GM12878 (cell line): ENCODE results near the gene ZNF226. TPM values are rescaled to one million over a fixed set of nuclear protein-coding genes. Genes with fewer than 3 reads are reported as not detected.
A peak's percentile ranks its signal among the peaks of the same experiment; 100 is the strongest.

Source experiments
- ATF7 ChIP-seq: fragments of 450-650 bp; IDR thresholded peaks from 2 replicates; pipeline ENCODE4 v1.6.1; 2016; ENCODE audit warnings: low read depth, mild to moderate bottlenecking
- E4F1 ChIP-seq: fragments of 450-650 bp; IDR thresholded peaks from 2 replicates; pipeline ENCODE4 v1.6.1; 2018; ENCODE audit warnings: borderline replicate concordance, mild to moderate bottlenecking; ENCODE audit not compliant: partially characterized antibody
- FOS ChIP-seq: IDR thresholded peaks from 3 replicates; pipeline ENCODE4 v1.6.1; 2011; ENCODE audit warnings: borderline replicate concordance; ENCODE audit not compliant: insufficient read length; ENCODE audit errors: extremely low read depth
- KDM1A ChIP-seq: fragments of 200-600 bp; sonication (generic); IDR thresholded peaks from 2 replicates; pipeline ENCODE4 v1.6.1; 2016; ENCODE audit warnings: borderline replicate concordance
- LARP7 ChIP-seq: fragments of 450-650 bp; IDR thresholded peaks from 2 replicates; pipeline ENCODE4 v1.6.1; 2017; ENCODE audit warnings: mild to moderate bottlenecking
- MEF2B ChIP-seq: fragments of 450-650 bp; IDR thresholded peaks from 2 replicates; pipeline ENCODE4 v1.6.1; 2018; ENCODE audit warnings: mild to moderate bottlenecking, moderate library complexity; ENCODE audit not compliant: partially characterized antibody, poor library complexity, severe bottlenecking
- MTA3 ChIP-seq: IDR thresholded peaks from 2 replicates; pipeline ENCODE4 v1.6.1; 2012; ENCODE audit warnings: low read length, inconsistent platforms, borderline replicate concordance
- NFYA ChIP-seq: IDR thresholded peaks from 2 replicates; pipeline ENCODE4 v1.6.1; 2011; ENCODE audit warnings: low read depth, mild to moderate bottlenecking, low read length, improper control_type of control experiment, borderline replicate concordance
- NR2C1 ChIP-seq: fragments of 450-650 bp; IDR thresholded peaks from 2 replicates; pipeline ENCODE4 v1.6.1; 2017; ENCODE audit warnings: antibody characterized with exemption, mild to moderate bottlenecking, moderate library complexity
- PML ChIP-seq: IDR thresholded peaks from 2 replicates; pipeline ENCODE4 v1.6.1; 2012; ENCODE audit warnings: low read length, inconsistent platforms
- POLR2A ChIP-seq: IDR thresholded peaks from 2 replicates; pipeline ENCODE4 v1.6.1; 2011; ENCODE audit warnings: low read depth, mild to moderate bottlenecking, low read length
- POLR2AphosphoS2 ChIP-seq: IDR thresholded peaks from 2 replicates; pipeline ENCODE4 v1.6.1; 2011; ENCODE audit warnings: low read depth, mild to moderate bottlenecking, low read length, improper control_type of control experiment, moderate library complexity
- POLR2AphosphoS5 ChIP-seq: IDR thresholded peaks from 2 replicates; pipeline ENCODE4 v1.6.1; 2011; ENCODE audit warnings: mild to moderate bottlenecking, low read length, inconsistent platforms
- RBBP5 ChIP-seq: fragments of 200-600 bp; sonication (generic); conservative IDR thresholded peaks from 2 replicates; pipeline ENCODE4 v1.6.1; 2016
- SMARCA5 ChIP-seq: fragments of 450-650 bp; IDR thresholded peaks from 2 replicates; pipeline ENCODE4 v1.6.1; 2017; ENCODE audit warnings: mild to moderate bottlenecking
- STAT1 ChIP-seq: fragments of 450-650 bp; conservative IDR thresholded peaks from 2 replicates; pipeline ENCODE4 v1.6.1; 2014; ENCODE audit warnings: antibody characterized with exemption, mild to moderate bottlenecking
- STAT3 ChIP-seq: IDR thresholded peaks from 2 replicates; pipeline ENCODE4 v1.6.1; 2011; ENCODE audit warnings: low read depth, low read length, improper control_type of control experiment
- USF1 ChIP-seq: IDR thresholded peaks from 2 replicates; pipeline ENCODE4 v1.6.1; 2011; ENCODE audit warnings: borderline replicate concordance, low read depth, mild to moderate bottlenecking, moderate library complexity, mixed read lengths, low read length; ENCODE audit not compliant: insufficient read depth; ENCODE audit errors: extremely low read length
- polyA plus RNA-seq, 11 experiments: library from polyadenylated mRNA; depleted of rRNA in 4 of 11; unstranded in 6 of 11; stranded (reverse) in 5 of 11; fragments of >200 nt; fragmentation: Nextera tagmentation in 4 of 11; fragmentation: Illumina TruSeq in 1 of 11; extraction: Ambion mirVana in 4 of 11; extraction: Trizol in 1 of 11; gene quantifications; 1 replicate in 1 of 11; 2 replicates in 10 of 11; pipeline versions ENCODE4 v1.2.1 to v1.2.3, GENCODE V29; 2011 to 2016; ENCODE audit warnings: inconsistent platforms in 2 of 11, missing spikeins in 2 of 11, low read depth in 1 of 11
- total RNA-seq, 4 experiments: library from RNA; depleted of rRNA in 3 of 4; stranded (reverse); fragments of >200 nt in 3 of 4; fragmentation: Illumina TruSeq in 1 of 4; extraction: Trizol in 1 of 4; gene quantifications; 2 replicates each; pipeline versions ENCODE4 v1.2.1 to v1.2.3, GENCODE V29; 2013 to 2021
- TF ChIP-seq, protein P1 (sequence below): IDR thresholded peaks from 2 replicates; pipeline ENCODE4 v1.6.1; 2012; ENCODE audit warnings: low read depth, low read length, improper control_type of control experiment
- TF ChIP-seq, protein P2 (sequence below), 3 experiments: IDR thresholded peaks in 2 of 3; conservative IDR thresholded peaks in 1 of 3; 2 replicates each; pipeline ENCODE4 v1.5.1; 2011; ENCODE audit warnings: low read depth in 3 of 3, low read length in 3 of 3, mild to moderate bottlenecking in 3 of 3, control low read depth in 2 of 3, moderate library complexity in 2 of 3, inconsistent platforms in 1 of 3, mixed read lengths in 1 of 3; ENCODE audit not compliant: control insufficient read depth in 2 of 3, insufficient read depth in 1 of 3; ENCODE audit errors: extremely low read depth in 1 of 3

Gene ZNF226
- total and polyA plus RNA-seq, 10 of the 15 experiments (the other 5 are each of a cell fraction or from before 2014, with no cell fraction given): 13.7 to 35.3 (median 18.3) TPM

- TF ChIP-seq POLR2AphosphoS5: peak; percentile 84
- TF ChIP-seq NR2C1: peak; percentile 94
- TF ChIP-seq KDM1A: no peak
- peak; percentile 79; the same call in 1 of the 2 replicates for TF ChIP-seq RBBP5
- peak; percentile 64 for TF ChIP-seq E4F1
- TF ChIP-seq LARP7: no peak
- TF ChIP-seq SMARCA5: peak; percentile 43; the same call in 1 of the 2 replicates
- TF ChIP-seq ATF7: peak; percentile 76
- TF ChIP-seq, protein P1, sequence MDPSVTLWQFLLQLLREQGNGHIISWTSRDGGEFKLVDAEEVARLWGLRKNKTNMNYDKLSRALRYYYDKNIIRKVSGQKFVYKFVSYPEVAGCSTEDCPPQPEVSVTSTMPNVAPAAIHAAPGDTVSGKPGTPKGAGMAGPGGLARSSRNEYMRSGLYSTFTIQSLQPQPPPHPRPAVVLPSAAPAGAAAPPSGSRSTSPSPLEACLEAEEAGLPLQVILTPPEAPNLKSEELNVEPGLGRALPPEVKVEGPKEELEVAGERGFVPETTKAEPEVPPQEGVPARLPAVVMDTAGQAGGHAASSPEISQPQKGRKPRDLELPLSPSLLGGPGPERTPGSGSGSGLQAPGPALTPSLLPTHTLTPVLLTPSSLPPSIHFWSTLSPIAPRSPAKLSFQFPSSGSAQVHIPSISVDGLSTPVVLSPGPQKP: peak; percentile 87
- no peak for TF ChIP-seq FOS
- TF ChIP-seq NFYA: no peak
- 0 out of 2 replicates have a peak, but pooled peaks have one; percentile 64 for TF ChIP-seq STAT1
- peak; percentile 89 for TF ChIP-seq POLR2A
- TF ChIP-seq, protein P2, sequence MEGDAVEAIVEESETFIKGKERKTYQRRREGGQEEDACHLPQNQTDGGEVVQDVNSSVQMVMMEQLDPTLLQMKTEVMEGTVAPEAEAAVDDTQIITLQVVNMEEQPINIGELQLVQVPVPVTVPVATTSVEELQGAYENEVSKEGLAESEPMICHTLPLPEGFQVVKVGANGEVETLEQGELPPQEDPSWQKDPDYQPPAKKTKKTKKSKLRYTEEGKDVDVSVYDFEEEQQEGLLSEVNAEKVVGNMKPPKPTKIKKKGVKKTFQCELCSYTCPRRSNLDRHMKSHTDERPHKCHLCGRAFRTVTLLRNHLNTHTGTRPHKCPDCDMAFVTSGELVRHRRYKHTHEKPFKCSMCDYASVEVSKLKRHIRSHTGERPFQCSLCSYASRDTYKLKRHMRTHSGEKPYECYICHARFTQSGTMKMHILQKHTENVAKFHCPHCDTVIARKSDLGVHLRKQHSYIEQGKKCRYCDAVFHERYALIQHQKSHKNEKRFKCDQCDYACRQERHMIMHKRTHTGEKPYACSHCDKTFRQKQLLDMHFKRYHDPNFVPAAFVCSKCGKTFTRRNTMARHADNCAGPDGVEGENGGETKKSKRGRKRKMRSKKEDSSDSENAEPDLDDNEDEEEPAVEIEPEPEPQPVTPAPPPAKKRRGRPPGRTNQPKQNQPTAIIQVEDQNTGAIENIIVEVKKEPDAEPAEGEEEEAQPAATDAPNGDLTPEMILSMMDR (IDR thresholded peaks at IDR 0.05 in 2 of 3, conservative IDR thresholded peaks at IDR 0.05 in 1 of 3; ENCODE audit: control insufficient read depth in 2 of 3, extremely low read depth in 1 of 3, insufficient read depth in 1 of 3, low read depth in 3 of 3, low read length in 3 of 3): no peak
- TF ChIP-seq MTA3: no peak
- no peak for TF ChIP-seq USF1
- no peak for TF ChIP-seq MEF2B
- TF ChIP-seq STAT3: no peak
- TF ChIP-seq POLR2AphosphoS2: peak; percentile 83
- TF ChIP-seq PML: peak; percentile 51; the same call in 1 of the 2 replicates
Measured at GRCh38 chr19:44212250-44212865, 47.5 kb downstream of the ZNF226 start, which contains the start of gene ZNF227 (continued).
